ENCODE measurements around the gene RNF212.
"Not testable (repeated sequence)": the region's sequence is repeated elsewhere in the genome, so short reads cannot be mapped to it uniquely, and the experiment has no call there.

RNF212 gene

DNA sequence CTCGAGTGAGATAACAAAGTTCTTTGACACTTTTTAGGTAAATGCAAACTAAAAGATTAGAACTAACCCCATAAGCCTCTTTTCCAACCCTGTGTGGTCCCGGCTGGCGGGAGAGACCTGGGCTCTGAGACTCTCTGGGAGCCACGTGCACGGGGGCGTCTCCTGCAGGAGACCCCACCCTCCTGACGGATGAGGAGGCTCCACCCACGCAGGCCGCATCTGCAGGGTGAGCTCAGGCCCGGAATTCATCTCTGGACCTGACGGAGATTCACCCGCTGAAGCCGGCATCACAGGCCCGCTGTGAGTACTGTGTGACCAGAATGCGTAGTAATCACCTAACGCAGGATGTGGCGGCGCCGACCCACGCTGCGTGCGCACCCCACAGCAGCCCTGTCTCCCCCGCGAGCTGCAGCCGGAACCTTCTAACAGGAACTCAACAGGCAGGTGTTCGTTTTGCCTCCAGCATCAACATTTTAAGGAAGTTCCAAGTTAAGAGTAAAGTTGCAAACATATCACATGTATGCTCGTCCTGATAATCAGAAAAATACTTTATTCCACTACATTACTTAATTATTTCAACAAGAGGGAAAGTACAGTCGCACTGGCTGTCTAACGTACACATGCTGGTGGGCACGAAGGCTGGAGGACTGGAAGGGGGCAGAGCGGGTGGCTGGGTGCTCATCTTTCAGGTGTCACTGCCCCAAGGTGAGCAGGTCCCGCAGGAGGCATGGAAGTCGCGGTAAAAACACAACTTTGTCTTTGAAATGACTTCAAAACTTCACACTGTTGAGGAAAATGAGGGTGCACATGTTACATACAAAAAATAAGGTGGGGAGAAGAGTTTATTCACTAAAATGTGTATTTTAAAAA lies 57.4 kb downstream of the RNF212 start:
- H3K4me3 ChIP-seq (ENCODE audit: low read length in 2 of 2) = no peak overlapping the region
- H3K27me3 ChIP-seq (ENCODE audit: control insufficient read depth in 1 of 2, insufficient read depth in 2 of 2, low read length in 2 of 2) = peaks cover 43 to 47% of the 10 kb centered on the region in 2 donors
- H3K27ac ChIP-seq (ENCODE audit: low read length) = no peak overlapping the region

DNA sequence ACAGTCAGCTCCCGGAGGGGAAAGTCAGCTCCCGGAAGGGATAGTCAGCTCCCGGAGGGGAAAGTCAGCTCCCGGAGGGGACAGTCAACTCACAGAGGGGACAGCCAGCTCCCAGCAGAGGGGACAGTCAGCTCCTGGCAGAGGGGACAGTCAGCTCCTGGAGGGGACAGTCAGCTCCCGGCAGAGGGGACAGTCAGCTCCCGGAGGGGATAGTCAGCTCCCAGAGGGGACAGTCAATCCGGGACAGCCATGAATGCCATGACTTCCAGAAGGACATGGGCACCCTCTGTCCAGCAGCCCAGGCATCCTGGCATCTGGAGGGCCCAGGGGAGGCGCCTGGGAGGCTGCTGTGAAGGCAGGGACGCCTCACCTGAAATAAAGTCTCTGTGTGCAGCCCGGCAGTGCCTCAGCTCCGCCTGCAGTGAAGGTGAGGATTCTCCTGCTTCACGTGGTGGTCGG lies 58.1 kb downstream of the RNF212 start:
- H3K4me1 ChIP-seq (ENCODE audit: control insufficient read depth, insufficient read depth, low read length); H3K27ac ChIP-seq (ENCODE audit: low read length); H3K9me3 ChIP-seq (ENCODE audit: control insufficient read depth in 2 of 2, low read length in 2 of 2); H3K4me3 ChIP-seq (ENCODE audit: low read length in 2 of 2); H3K9ac ChIP-seq (ENCODE audit: low read length in 2 of 2); H3K36me3 ChIP-seq (ENCODE audit: control insufficient read depth in 2 of 2, insufficient read depth in 2 of 2, low read length in 2 of 2): not testable (repeated sequence)
- H3K27me3 ChIP-seq (ENCODE audit: control insufficient read depth in 1 of 2, insufficient read depth in 2 of 2, low read length in 2 of 2) = peaks cover 43 to 45% of the 10 kb centered on the region in 2 donors

More for the DNA sequence above, 57.4 kb downstream of the RNF212 start:
- Histone ChIP-seq H3K9ac (ENCODE audit: low read length in 2 of 2) (no peak overlapping the region), H3K9me3 (ENCODE audit: control insufficient read depth in 2 of 2, low read length in 2 of 2) (no peaks in the 10 kb centered on the region), H3K4me1 (ENCODE audit: control insufficient read depth, insufficient read depth, low read length) (peaks cover 4% of the 10 kb centered on the region), H3K36me3 (ENCODE audit: control insufficient read depth in 2 of 2, insufficient read depth in 2 of 2, low read length in 2 of 2) (no peaks in the 10 kb centered on the region)

DNA sequence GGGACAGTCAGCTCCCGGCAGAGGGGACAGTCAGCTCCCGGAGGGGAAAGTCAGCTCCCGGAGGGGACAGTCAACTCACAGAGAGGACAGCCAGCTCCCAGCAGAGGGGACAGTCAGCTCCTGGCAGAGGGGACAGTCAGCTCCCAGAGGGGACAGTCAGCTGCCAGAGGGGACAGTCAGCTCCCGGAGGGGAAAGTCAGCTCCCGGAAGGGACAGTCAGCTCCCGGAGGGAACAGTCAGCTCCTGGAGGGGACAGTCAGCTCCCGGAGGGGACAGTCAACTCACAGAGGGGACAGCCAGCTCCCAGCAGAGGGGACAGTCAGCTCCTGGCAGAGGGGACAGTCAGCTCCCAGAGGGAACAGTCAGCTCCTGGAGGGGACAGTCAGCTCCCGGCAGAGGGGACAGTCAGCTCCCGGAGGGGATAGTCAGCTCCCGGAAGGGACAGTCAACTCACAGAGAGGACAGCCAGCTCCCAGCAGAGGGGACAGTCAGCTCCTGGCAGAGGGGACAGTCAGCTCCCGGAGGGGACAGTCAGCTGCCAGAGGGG lies 58.6 kb downstream of the RNF212 start:
- not testable (repeated sequence) for H3K27ac ChIP-seq (ENCODE audit: low read length); H3K9ac ChIP-seq (ENCODE audit: low read length in 2 of 2); H3K9me3 ChIP-seq (ENCODE audit: control insufficient read depth in 2 of 2, low read length in 2 of 2); H3K4me3 ChIP-seq (ENCODE audit: low read length in 2 of 2); H3K36me3 ChIP-seq (ENCODE audit: control insufficient read depth in 2 of 2, insufficient read depth in 2 of 2, low read length in 2 of 2); H3K4me1 ChIP-seq (ENCODE audit: control insufficient read depth, insufficient read depth, low read length)
- peaks cover 43 to 45% of the 10 kb centered on the region in 2 donors for H3K27me3 ChIP-seq (ENCODE audit: control insufficient read depth in 1 of 2, insufficient read depth in 2 of 2, low read length in 2 of 2)

- not testable (repeated sequence) for H3K36me3 ChIP-seq (ENCODE audit: control insufficient read depth in 2 of 2, insufficient read depth in 2 of 2, low read length in 2 of 2); H3K9ac ChIP-seq (ENCODE audit: low read length in 2 of 2); H3K27ac ChIP-seq (ENCODE audit: low read length); H3K4me3 ChIP-seq (ENCODE audit: low read length in 2 of 2); H3K9me3 ChIP-seq (ENCODE audit: control insufficient read depth in 2 of 2, low read length in 2 of 2); H3K4me1 ChIP-seq (ENCODE audit: control insufficient read depth, insufficient read depth, low read length)
- peaks cover 41 to 46% of the 10 kb centered on the region in 2 donors for H3K27me3 ChIP-seq (ENCODE audit: control insufficient read depth in 1 of 2, insufficient read depth in 2 of 2, low read length in 2 of 2)
Observed at GRCh38 chr4:1053891-1054290, 59.5 kb downstream of the RNF212 start.

- Histone ChIP-seq H3K4me1 (ENCODE audit: control insufficient read depth, insufficient read depth, low read length) (peaks cover 6% of the 10 kb centered on the region), H3K27me3 (ENCODE audit: control insufficient read depth in 1 of 2, insufficient read depth in 2 of 2, low read length in 2 of 2) (peaks cover 37 to 40% of the 10 kb centered on the region in 2 donors), H3K9ac (ENCODE audit: low read length in 2 of 2) (no peak overlapping the region)
Observed at GRCh38 chr4:1053080-1053661, 60.2 kb downstream of the RNF212 start.

DNA sequence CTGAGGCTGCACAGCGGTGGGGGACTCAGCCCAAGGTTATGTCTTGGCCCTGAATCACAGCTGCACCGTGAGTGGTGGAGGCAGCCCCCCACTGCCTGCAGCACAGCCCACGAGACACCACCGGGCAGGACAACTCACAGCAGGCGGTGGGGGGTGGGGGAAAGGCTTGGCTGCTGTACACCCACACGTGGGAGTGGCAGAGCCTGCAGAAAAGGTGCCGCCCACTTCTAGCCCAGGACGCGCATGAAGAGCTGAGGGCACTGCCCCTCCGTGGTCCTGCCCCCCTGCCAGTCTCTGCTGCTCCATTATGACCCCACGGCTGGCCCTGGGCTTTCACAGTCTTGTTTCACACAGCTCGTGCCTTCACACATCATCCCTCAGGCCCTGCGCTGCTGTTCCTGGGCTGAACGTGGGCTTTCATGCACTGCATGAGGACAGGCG lies 61.1 kb downstream of the RNF212 start:
- Histone ChIP-seq H3K9ac (ENCODE audit: low read length in 2 of 2) (no peak overlapping the region), H3K27ac (ENCODE audit: low read length) (no peak overlapping the region), H3K36me3 (ENCODE audit: control insufficient read depth in 2 of 2, insufficient read depth in 2 of 2, low read length in 2 of 2) (no peaks in the 10 kb centered on the region), H3K9me3 (ENCODE audit: control insufficient read depth in 2 of 2, low read length in 2 of 2) (no peaks in the 10 kb centered on the region), H3K4me3 (ENCODE audit: low read length in 2 of 2) (no peak overlapping the region), H3K4me1 (ENCODE audit: control insufficient read depth, insufficient read depth, low read length) (peaks cover 15% of the 10 kb centered on the region), H3K27me3 (ENCODE audit: control insufficient read depth in 1 of 2, insufficient read depth in 2 of 2, low read length in 2 of 2) (peaks cover 35 to 38% of the 10 kb centered on the region in 2 donors)

More at GRCh38 chr4:1053080-1053661, 60.2 kb downstream of the RNF212 start:
- Histone ChIP-seq H3K36me3 (ENCODE audit: control insufficient read depth in 2 of 2, insufficient read depth in 2 of 2, low read length in 2 of 2) (no peaks in the 10 kb centered on the region), H3K9me3 (ENCODE audit: control insufficient read depth in 2 of 2, low read length in 2 of 2) (no peaks in the 10 kb centered on the region), H3K27ac (ENCODE audit: low read length) (no peak overlapping the region), H3K4me3 (ENCODE audit: low read length in 2 of 2) (no peak overlapping the region)

DNA sequence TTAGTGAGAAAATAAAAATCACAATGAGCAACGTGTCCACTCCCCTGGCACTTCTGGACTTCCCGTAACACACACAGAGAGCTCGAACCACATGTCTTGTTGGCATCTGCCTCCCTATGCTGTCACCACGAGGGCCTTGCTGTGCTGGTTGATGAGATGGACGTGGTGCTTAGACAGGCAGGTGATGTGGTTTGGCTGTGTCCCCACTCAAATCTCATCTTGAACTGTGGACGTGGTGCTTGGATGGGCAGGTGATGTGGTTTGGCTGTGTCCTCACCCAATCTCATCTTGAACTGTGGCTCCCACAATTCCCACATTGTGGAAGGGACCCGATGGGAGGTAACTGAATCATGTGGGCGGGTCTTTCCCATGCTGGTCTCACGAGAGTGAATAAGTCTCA lies 61.9 kb downstream of the RNF212 start:
- Histone ChIP-seq H3K4me3 (ENCODE audit: low read length in 2 of 2) (no peak overlapping the region), H3K36me3 (ENCODE audit: control insufficient read depth in 2 of 2, insufficient read depth in 2 of 2, low read length in 2 of 2) (no peaks in the 10 kb centered on the region), H3K27ac (ENCODE audit: low read length) (no peak overlapping the region), H3K9me3 (ENCODE audit: control insufficient read depth in 2 of 2, low read length in 2 of 2) (no peaks in the 10 kb centered on the region), H3K27me3 (ENCODE audit: control insufficient read depth in 1 of 2, insufficient read depth in 2 of 2, low read length in 2 of 2) (peaks cover 27 to 38% of the 10 kb centered on the region in 2 donors), H3K4me1 (ENCODE audit: control insufficient read depth, insufficient read depth, low read length) (peaks cover 21% of the 10 kb centered on the region), H3K9ac (ENCODE audit: low read length in 2 of 2) (no peak overlapping the region)

DNA sequence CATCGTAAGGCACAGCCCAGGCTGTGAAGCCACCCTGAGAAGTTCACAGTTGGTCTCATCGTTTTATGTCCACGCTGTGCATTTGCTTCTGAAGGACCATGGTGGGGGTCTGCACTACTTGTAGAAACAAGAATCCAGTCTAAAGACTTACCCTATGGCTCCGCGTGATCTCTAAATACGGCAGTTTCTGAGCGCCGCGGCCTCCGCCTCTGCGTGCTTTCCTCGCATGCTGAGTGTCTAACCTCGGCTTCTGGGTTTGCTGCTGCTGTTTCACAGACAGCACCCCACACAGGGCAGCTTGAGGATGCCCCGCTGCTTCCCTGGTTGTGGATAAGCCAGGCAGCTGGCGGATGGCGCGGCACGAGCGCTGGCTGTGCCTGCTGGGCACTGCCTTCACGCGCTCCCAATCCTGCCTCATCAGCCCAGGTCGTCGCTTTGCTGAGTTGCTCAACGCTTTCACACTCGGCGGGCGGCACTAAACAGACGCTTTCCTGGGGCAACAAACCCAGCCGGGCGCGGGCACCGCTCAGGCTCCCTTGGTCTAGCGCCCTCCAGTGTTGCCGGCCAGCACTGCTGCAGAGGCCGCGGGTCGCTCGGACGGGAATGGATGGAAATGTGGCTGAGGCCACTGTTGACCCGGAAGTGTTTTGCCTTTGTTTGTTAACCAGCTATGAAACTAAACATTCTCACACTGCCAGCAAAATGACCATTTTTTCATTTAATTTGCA lies 62.7 kb downstream of the RNF212 start:
- Histone ChIP-seq H3K9ac (ENCODE audit: low read length in 2 of 2) (no peak overlapping the region), H3K27ac (ENCODE audit: low read length) (no peak overlapping the region), H3K36me3 (ENCODE audit: control insufficient read depth in 2 of 2, insufficient read depth in 2 of 2, low read length in 2 of 2) (no peaks in the 10 kb centered on the region), H3K4me3 (ENCODE audit: low read length in 2 of 2) (no peak overlapping the region), H3K4me1 (ENCODE audit: control insufficient read depth, insufficient read depth, low read length) (peaks cover 21% of the 10 kb centered on the region), H3K27me3 (ENCODE audit: control insufficient read depth in 1 of 2, insufficient read depth in 2 of 2, low read length in 2 of 2) (peaks cover 24 to 32% of the 10 kb centered on the region in 2 donors), H3K9me3 (ENCODE audit: control insufficient read depth in 2 of 2, low read length in 2 of 2) (no peaks in the 10 kb centered on the region)

DNA sequence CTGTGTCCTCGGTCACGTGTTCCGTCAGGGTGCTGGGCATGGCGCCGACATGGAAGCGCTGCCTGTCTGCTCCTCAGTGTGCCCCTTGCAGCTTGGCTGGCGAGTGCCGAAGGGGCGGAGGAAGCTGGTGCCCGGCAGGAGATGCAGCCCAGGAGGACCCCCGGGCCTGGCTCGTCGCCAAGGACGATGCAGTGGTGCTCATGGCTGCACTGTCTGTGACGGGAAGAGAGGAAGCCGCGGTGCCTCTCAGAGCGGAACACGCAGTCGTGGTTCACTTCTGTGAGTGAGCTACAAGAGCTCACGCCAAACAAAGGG lies 63.8 kb downstream of the RNF212 start:
- H3K27me3 ChIP-seq (ENCODE audit: control insufficient read depth in 1 of 2, insufficient read depth in 2 of 2, low read length in 2 of 2) = peaks cover 30 to 38% of the 10 kb centered on the region in 2 donors
- H3K9me3 ChIP-seq (ENCODE audit: control insufficient read depth in 2 of 2, low read length in 2 of 2) = no peaks in the 10 kb centered on the region
- H3K9ac ChIP-seq (ENCODE audit: low read length in 2 of 2) = no peak overlapping the region
- H3K27ac ChIP-seq (ENCODE audit: low read length) = no peak overlapping the region
- peaks cover 22% of the 10 kb centered on the region for H3K4me1 ChIP-seq (ENCODE audit: control insufficient read depth, insufficient read depth, low read length)
- H3K36me3 ChIP-seq (ENCODE audit: control insufficient read depth in 2 of 2, insufficient read depth in 2 of 2, low read length in 2 of 2) = no peaks in the 10 kb centered on the region
- H3K4me3 ChIP-seq (ENCODE audit: low read length in 2 of 2) = no peak overlapping the region

DNA sequence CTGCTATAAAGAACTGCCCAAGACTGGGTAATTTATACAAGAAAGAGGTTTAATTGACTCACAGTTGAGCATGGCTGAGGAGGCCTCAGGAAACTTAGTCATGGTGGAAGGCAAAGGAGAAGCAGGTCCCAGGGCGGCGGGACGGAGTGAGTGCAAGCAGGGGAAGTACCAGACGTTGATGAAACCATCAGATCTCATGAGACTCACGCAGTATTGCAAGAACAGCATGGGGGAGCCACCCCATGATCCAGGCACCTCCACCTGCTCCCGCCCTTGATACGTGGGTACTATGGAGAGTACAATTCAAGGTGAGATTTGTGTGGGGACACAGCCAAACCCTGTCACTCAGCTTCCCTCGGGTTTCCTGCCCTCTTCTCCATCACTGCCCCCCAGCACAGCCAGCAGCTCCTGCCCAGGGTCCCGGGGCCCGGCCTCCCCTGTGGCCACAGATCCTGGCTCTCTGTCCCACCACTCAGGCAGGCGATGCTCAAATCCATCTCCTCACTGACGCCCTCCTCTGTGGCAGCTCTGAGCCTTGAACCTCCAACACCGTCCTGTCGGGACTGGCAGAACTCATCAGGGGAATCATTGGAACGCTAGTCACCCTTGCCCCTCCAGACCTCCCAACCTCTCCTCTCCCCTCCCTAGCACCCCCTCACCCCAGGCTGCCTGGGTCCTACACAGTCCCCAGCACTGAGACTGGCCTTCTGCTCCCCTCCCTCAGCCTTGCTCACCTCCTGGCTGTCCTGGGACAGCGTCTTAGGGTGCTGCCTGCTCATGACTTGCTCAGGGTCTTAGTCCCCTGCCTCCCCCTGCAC lies 64.4 kb downstream of the RNF212 start:
- H3K9ac ChIP-seq (ENCODE audit: low read length in 2 of 2) = no peak overlapping the region
- peaks cover 23% of the 10 kb centered on the region for H3K4me1 ChIP-seq (ENCODE audit: control insufficient read depth, insufficient read depth, low read length)
- H3K9me3 ChIP-seq (ENCODE audit: control insufficient read depth in 2 of 2, low read length in 2 of 2) = no peaks in the 10 kb centered on the region
- no peak overlapping the region for H3K27ac ChIP-seq (ENCODE audit: low read length)
- H3K4me3 ChIP-seq (ENCODE audit: low read length in 2 of 2) = no peak overlapping the region
- H3K27me3 ChIP-seq (ENCODE audit: control insufficient read depth in 1 of 2, insufficient read depth in 2 of 2, low read length in 2 of 2) = peaks cover 35 to 44% of the 10 kb centered on the region in 2 donors
- H3K36me3 ChIP-seq (ENCODE audit: control insufficient read depth in 2 of 2, insufficient read depth in 2 of 2, low read length in 2 of 2) = no peaks in the 10 kb centered on the region

All from stomach smooth muscle (tissue), 2 donors.